Head of caudate nucleus (tissue), 42 donors: ENCODE results near the gene CFAP97.
A peak's percentile ranks its signal among the peaks of the same experiment; 100 is the strongest.
"Not testable (repeated sequence)": the region's sequence is repeated elsewhere in the genome, so short reads cannot be mapped to it uniquely, and the experiment has no call there.

Source experiments
- DNase-seq, 42 donors: peaks; one replicate each; pipeline versions ENCODE4 v3.0.0 to v3.0.0-alpha.2; 2020 to 2021; ENCODE audit warnings: mixed read lengths in 7 of 42
- intact Hi-C: fragments of 100-400 bp; cut with DNase I; formaldehyde crosslinking; loops from one replicate; pipeline ENCODE4 v1.15.0; 2022

Gene CFAP97

DNA sequence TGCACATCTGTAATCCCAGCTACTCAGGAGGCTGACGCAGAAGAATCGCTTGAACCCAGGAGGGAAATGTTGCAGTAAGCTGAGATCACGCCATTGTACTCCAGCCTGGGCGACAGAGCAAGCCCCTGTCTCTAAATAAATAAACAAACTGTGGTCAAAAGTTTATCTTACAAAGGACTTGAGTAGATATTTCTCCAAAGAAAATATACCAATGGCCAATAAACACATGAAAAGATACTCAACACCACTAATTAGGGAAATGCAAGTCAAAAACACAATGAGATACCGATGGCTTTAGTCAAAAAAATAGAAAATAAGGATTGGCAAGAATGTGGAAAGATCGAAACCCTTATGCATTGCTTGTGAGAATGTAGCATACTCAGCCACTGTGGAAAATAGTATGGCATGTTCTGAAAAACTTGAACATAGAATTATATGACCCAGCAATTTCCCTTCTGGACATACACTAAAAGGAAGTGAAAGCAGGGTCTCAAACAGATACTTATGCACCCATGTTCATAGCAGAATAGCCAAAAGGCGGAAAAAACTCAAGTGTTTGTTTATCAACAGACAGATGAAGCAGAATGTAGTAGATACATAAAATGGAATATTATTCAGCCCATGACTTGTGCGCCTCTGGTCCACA is 2.0 kb upstream of the CFAP97 start:
- DNase-seq, result no peak
- intact Hi-C loops, result loop anchor here (5.0 kb wide), 1 partner anchor 101 kb away; no protein-coding TSS in a partner anchor

GRCh38 chr4:185205073-185205472 is 1.3 kb upstream of the CFAP97 start:
- DNase-seq, result not testable (repeated sequence)
- intact Hi-C loops, result loop anchor here (5.0 kb wide), 1 partner anchor 102 kb away; no protein-coding TSS in a partner anchor

DNA sequence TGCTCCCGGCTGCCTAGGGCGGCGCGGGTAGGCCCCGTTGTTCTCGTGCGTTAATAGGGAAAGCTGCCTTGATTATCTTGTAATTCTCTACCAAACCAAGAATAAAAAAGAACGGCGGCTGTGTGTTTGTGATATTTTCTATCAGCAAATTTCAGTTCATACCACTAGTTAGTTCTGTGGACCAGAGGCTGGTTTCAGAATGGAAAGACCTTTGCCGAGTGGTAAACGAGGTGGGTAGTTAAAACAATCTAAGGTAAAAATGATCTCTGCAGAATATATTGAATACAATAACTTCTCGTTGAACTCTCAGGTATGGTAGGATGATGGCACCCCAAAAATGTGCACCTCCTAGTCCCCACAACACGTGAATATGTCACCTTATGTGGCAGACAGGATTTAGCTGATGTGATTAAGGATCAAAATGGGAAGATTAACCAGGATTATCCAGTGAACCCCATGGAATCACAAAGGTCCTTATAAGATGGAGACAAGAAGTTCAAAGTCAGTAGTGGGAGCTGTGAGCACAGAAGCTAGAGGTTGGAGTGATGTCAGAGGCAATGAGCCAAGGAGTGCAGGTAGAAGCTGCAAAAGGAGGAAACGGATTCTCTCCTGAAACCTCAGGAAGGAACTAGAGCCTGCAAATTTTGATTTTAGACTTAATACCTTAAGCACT is 574 bp upstream of the CFAP97 start:
- peak in 6 of 42 donors; percentile 18 to 53 (median 36) for DNase-seq
- intact Hi-C loops, result loop anchor here (5.0 kb wide), 1 partner anchor 193 kb away; the partner anchor contains the start of genes ANKRD37 and LRP2BP

GRCh38 chr4:185202984-185203485 is 765 bp downstream of the CFAP97 start:
- intact Hi-C loops, result loop anchor here (5.0 kb wide), 1 partner anchor 194 kb away; the partner anchor contains the start of genes ANKRD37 and LRP2BP
- no peak for DNase-seq

- DNase-seq, result no peak
- intact Hi-C loops, result loop anchor here (5.0 kb wide), 1 partner anchor 195 kb away; the partner anchor contains the start of genes ANKRD37 and LRP2BP
Observed at GRCh38 chr4:185201977-185202962, 1.5 kb downstream of the CFAP97 start.

- intact Hi-C loops, DNase-seq: not testable (repeated sequence)
Observed at GRCh38 chr4:185198189-185198588, 5.6 kb downstream of the CFAP97 start.

- intact Hi-C loops, result no loop called here
- DNase-seq, result no peak
Observed at GRCh38 chr4:185196437-185196836, 7.4 kb downstream of the CFAP97 start.

DNA sequence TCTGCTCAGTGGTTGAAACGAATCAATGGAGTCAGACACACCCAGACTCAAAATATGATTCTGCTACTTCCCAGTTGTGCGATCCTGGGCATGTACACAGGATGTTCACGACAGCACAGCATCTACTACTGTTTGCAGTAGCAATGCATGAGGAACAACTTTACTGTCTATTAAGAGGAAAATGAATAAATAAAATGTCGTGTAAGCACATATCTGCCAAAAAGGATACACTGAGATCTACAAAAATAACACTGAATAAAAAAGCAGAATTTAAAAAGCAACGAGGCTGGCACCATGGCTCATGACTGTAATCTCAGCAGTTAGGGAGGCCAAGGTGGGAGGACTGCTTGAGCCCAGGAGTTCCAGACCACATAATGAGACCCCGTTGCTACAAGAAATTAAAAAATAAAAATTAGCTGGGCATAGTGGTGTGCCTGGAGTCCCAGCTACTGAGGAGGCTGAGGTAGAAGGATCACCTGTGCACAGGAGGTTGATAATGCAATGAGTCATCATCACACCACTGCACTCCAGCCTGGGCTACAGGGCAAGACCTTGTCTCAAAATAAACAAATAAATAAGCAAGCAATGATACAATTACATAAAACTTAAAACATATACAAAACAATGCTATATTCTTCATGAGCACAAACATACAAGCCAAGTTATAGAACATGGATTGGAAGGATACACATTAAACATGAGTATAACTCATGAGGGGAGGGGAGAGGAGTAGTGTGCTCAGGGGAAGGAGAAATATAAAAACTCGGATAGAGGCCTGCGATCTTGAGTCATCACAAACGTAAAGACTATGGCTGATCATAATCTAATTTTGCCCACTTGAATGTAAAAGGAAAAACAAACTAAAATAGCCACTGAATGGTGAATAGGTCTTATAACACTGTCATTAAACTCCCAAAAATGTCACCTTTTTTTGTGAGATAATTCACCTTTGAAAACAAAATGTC is 8.6 kb downstream of the CFAP97 start:
- DNase-seq, result no peak
- intact Hi-C loops, result no loop called here

GRCh38 chr4:185192059-185192458 is 11.7 kb downstream of the CFAP97 start:
- intact Hi-C loops, result no loop called here
- no peak for DNase-seq

DNA sequence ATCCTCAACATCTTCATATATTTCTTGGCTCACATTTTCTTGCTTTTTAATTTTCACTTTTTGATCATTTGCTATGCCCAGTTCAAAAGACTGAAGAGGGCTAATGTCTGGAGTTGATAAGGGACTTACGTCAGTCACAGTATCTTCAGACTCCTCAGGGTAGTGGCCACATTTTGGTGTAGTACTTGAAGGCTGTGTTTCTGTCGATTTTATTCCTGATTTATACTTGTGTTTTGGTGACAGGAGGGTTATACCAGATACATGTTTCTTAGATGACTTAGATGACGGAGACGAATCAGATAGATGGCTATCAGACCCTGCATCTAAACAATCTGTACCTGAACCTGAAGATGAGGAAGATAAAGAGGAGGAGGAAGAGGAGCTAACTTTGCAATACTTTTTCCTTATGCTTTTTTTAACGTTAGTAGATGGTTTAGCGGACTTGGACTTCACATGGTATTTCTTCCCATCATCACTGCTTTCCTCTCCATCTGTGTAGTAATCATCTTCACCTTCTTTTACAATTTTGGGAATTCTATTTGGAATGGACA is 13.4 kb downstream of the CFAP97 start:
- intact Hi-C loops, result no loop called here
- DNase-seq, result no peak

DNA sequence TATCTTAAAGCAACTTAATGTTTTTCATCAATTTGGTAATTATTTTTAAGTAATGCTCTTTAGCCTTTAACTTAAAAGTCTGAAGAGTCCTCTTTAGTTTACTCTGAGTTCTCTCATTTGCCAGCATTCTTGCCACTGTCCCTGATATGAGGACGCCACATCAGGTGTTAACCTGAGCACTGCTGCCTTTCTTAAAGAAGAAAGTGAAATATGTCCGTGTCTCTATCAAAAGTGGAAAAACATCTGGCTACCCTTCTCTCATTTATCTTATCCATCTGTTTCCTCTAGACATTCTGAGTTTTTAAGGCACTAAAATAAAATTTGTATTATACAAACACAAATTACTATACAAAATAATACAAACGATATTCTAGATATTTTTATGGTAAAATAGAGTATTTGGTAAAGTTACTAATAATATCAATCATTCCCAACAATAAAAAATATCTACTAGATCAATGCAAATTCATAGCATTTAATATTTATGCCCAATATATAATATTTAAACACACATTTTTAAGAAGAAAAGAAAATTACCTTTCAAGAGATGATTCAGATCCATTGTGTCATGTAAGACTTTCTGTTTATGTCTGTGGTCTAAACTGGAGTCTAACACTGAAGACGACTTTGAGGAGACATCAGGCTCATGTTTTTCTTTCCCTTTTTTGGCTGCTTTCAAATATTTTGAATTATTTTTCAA is 14.0 kb downstream of the CFAP97 start:
- intact Hi-C loops, result no loop called here
- DNase-seq, result no peak

DNA sequence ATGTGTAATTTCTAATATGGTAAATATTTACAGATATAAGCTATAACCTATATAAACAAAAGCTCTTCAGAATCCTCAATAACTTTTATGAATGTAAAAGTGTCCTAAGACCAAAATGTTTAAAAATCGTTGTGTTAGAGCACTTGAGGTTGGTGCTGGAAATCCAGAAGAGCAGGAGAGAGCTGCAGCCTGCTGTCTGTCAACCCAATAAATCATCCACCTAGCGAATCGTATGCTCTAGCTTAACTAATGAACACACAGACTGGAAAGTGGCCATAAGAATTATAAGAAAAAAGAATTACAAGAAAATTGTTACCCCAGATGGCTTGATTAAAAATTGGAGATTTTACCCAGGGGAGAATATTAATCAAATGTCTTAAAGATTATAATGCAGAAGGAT is 17.0 kb downstream of the CFAP97 start:
- no peak for DNase-seq
- intact Hi-C loops, result no loop called here

- intact Hi-C loops, result loop anchor here (5.0 kb wide), 1 partner anchor 41 kb away; the partner anchor contains the start of gene SLC25A4
- peak; percentile 32 to 96 (median 84) for DNase-seq
Observed at GRCh38 chr4:185183622-185184281, 20.0 kb downstream of the CFAP97 start.

DNA sequence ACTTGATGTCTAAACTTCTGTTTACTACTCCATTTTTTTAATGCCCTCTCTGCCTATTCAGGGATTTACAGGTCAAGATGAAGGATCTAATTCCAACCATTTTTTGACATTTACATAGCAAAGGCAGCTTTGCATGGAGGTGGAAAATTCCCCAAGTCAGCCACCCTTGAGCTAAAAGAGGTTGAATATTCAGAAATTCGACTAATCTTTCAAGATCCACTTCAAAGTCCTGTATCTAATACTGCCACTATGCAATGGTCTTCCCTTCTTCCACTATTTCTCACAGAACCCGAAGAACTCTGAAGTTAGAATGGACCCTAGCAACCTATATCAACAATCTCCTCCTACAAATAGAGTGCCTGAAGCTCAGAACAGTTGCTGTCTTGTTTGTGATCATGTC is 21.6 kb downstream of the CFAP97 start:
- intact Hi-C loops, result loop anchor here (5.0 kb wide), 1 partner anchor 40 kb away; the partner anchor contains the start of gene SLC25A4
- no peak for DNase-seq

DNA sequence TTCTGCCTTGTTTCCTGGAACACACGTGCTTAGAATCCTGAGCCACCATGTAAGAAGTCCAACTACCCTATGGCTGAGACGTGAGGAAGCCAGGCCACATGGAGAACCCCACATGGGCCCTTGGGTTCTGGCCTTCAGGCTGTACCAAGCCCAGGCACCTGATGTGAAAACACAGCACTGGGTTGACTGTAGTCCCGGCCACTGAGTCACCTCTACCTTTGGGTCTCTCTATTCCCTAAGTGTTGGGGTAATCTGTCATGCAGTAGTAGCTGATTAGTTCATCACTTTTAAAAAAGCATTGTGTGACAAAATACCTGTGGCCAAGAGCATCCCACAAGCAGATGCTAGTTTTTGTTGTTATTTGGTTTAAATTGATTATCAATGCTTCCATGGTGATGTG is 24.3 kb downstream of the CFAP97 start:
- intact Hi-C loops, result no loop called here
- no peak for DNase-seq

DNA sequence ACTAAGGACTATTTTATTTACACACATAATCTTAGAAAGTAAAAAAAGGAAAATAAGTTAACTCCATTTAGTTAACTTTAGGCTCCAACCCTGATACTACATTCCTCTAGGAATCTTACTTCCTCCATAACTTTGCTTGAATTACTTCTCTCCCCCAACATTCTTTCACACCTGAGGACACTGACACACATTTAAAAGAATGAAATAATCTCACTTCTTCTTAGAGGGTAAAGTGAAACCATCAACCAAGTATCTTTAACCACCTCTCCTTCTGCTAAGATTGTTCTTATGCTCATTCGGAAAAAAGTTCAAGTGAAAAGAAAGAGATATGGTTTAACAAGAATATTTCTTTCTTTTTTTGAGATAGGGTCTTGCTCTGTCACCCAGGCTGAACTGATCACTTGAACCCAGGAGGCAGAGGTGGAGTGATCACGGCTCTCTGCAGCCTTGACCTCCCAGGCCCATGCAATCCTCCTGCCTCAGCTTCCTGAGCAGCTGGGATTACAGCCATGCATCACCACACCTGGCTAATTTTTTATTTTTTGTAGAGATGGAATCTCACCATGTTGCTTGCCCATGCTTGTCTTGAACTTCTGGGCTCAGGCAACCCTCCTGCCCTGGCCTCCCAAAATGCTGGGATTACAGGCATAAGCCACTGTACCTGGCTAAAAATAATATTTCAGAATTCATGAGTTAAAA is 32.3 kb downstream of the CFAP97 start:
- no peak for DNase-seq
- intact Hi-C loops, result no loop called here
